ENCODE data around the gene APMAP.
A peak's percentile ranks its signal among the peaks of the same experiment; 100 is the strongest.
"Not testable (repeated sequence)": the region's sequence is repeated elsewhere in the genome, so short reads cannot be mapped to it uniquely, and the experiment has no call there.

APMAP gene

GRCh38 chr20:24937579-24937978 lies 55.0 kb downstream of the APMAP start:
- H3K27ac ChIP-seq = no peak overlapping the region
- DNase-seq (ENCODE audit: low read depth, low spot score) = no peak

DNA sequence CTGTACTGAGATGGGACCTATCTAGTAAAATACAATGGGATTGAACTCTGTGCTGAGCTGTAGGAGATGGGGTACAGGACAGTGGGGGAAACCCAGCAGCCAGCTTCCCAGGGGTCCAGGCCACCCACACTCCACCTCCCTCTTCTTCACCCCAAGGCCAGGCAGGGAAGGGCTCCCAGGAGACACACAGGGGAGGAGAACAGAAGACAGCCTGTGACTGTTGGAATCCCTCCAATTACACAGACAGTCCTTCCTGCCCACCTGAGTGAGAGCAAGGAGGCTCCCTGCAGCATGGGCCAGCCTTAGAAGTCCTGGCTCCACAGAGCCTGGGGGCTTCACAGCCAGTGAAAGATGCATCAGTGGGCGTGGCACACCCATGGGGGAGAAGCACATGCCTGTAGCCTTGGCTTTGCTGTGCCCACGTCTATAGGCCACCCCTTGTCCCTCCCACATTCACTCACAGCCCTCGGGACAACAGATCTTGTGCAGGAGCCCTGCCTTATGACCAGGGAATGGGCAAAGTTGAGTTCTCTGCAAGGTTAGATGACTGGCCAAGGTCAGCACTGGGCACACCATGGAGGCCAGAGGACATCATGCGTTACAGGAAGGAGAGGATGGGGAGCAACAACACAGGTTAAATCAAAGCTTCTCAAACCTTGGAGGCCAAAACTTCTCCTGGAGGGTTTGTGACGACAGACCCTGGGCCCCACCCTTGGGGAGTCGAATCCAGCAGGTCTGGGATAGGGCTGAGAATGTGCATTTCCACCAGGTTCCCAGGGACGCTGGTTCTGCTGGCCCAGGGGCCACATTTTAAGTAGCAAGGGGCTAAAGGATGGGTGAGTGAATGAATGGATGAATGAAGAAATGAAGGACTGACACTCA lies 55.8 kb downstream of the APMAP start:
- DNase-seq (ENCODE audit: low read depth, low spot score) = no peak
- no peak overlapping the region for H3K27ac ChIP-seq

- H3K27ac ChIP-seq = no peak overlapping the region
- DNase-seq (ENCODE audit: low read depth, low spot score) = no peak
Observed at GRCh38 chr20:24935766-24936525, 56.6 kb downstream of the APMAP start.

GRCh38 chr20:24935140-24935539 lies 57.4 kb downstream of the APMAP start:
- no peak overlapping the region for H3K27ac ChIP-seq
- DNase-seq (ENCODE audit: low read depth, low spot score) = no peak

GRCh38 chr20:24934716-24935115 lies 57.8 kb downstream of the APMAP start:
- DNase-seq (ENCODE audit: low read depth, low spot score) = no peak
- no peak overlapping the region for H3K27ac ChIP-seq

DNA sequence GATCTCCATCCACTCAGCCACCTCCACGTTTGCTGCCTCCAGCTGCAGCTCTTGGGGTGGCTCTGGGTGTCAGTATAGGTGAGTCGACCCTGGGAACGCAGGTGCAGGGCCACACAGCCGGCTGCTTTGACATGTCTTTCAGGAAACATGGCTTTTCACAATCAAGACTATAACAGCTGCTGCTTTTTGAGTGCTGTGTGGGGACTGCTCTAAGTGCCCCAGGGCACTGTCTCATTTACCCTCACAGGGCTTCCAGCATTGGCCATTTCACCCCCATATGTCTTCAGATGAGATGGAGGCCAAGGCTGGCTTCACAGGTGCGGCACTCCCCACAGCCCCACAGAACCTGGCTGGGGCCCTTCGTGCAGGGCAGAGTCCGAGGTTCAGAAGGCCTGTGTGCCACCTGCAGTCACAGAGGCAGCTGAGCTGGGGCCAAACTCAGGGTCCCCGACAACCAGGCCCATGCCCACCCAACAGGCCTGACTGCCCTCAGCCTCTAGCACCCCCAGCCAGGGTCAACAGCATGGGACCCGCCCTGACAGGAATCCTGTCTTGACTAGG lies 58.4 kb downstream of the APMAP start:
- no peak for DNase-seq (ENCODE audit: low read depth, low spot score)
- H3K27ac ChIP-seq = no peak overlapping the region

- H3K27ac ChIP-seq = no peak overlapping the region
- DNase-seq (ENCODE audit: low read depth, low spot score) = no peak
Observed at GRCh38 chr20:24933266-24933908, 59.2 kb downstream of the APMAP start.

DNA sequence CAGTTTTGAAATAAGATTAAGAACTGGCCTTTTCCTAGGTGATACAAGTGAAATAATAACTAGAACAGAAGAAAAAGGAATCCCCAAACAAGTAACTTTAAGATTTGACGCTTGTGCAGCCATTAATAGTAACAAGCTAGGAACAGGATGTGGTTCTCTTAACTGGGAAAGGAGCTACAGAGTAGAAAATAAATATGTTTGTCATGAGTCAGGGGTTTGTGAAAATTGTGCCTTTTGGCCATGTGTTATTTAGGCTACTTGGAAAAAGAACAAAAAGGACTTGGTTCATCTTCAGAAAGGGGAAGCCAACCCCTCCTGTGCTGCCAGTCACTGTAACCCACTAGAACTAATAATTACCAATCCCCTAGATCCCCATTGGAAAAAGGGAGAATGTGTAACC lies 60.7 kb downstream of the APMAP start:
- DNase-seq (ENCODE audit: low read depth, low spot score) = not testable (repeated sequence)
- peak overlapping the region; percentile 94 for H3K27ac ChIP-seq

DNA sequence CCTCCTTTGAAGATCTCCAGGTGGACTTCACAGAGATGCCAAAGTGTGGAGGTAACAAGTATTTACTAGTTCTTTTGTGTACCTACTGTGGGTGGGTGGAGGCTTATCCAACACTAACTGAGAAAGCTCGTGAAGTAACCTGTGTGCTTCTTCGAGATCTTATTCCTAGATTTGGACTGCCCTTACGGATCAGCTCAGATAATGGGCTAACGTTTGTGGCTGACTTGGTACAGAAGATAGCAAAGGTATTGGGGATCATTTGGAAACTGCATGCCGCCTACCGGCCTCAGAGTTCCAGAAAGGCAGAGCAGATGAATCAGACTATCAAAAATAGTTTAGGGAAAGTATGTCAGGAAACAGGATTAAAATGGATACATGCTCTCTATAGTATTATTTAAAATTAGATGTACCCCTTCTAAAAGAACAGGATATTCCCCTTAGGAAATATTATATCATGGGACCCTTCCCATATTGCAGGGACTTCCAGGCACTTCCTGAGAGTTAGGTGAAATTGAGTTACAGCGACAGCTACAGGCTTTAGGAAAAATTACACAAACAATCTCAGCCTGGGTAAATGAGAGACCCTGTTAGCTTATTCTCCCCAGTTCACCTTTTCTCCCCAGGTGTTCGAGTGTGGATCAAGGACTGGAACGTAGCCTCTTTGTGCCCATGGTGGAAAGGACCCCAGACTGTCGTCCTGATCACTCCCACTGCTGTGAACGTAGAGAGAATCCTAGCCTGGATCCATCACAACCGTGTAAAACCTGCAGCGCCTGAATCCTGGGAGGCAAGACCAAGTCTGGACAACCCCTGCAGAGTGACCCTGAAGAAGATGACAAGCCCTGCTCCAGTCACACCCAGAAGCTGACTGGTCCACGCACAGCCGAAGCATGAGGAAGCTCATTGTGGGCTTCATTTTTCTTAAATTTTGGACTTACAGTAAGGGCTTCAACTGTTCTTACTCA lies 61.5 kb downstream of the APMAP start:
- not testable (repeated sequence) for DNase-seq (ENCODE audit: low read depth, low spot score)
- H3K27ac ChIP-seq = peak overlapping the region; percentile 94

GRCh38 chr20:24929867-24930723 lies 62.5 kb downstream of the APMAP start:
- peak; percentile 87 for DNase-seq (ENCODE audit: low read depth, low spot score)
- peak overlapping the region; percentile 94 for H3K27ac ChIP-seq

- H3K27ac ChIP-seq; DNase-seq (ENCODE audit: low read depth, low spot score): not testable (repeated sequence)
Observed at GRCh38 chr20:24929259-24929658, 63.3 kb downstream of the APMAP start.

- not testable (repeated sequence) for DNase-seq (ENCODE audit: low read depth, low spot score); H3K27ac ChIP-seq
Observed at GRCh38 chr20:24920706-24921105, 71.8 kb downstream of the APMAP start.

- H3K27ac ChIP-seq; DNase-seq (ENCODE audit: low read depth, low spot score): not testable (repeated sequence)
Observed at GRCh38 chr20:24919665-24920064, 72.9 kb downstream of the APMAP start.

DNA sequence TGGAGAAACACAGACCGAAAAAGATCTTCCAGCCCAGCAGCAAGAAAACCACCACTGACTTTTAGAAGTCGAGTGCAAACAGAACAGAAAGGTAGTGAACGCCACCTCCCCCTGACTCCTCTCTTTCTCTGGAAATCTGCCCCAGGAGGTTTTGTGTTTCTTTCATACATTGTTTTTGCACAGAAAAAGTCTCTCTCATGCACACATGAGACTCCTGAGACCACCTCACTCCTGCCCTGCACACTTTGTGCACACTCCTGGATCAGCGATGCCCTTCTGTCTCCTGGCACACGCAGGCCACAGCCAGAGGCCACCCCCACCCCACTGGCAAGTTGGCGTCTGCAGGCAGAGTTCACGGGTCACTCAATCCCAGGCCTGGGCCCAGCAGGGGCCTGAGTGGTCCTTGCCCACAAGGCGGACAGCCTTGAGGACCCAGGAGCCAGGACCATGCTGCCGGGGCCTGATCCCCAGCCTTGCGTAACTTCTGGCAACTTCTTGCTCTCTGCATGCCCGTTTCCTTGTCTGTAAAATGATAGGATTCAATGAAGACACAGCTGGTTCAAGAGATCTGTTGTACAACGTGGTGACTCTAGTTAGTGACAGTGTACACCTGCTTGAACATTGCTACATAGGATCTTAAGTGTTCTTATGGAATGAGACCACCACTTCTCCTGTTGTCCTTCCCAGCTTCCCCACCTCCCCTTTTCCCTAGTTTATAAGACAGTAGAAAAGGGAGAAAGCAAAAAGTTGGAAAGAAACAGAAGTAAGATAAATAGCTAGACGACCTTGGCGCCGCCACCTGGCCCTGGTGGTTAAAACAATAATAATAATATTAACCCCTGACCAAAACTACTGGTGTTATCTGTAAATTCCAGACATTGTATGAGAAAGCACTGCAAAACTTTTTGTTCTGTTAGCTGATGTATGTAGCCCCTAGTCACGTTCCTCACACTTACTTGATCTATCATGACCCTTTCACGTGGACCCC lies 73.7 kb downstream of the APMAP start:
- no peak overlapping the region for H3K27ac ChIP-seq
- DNase-seq (ENCODE audit: low read depth, low spot score) = no peak

DNA sequence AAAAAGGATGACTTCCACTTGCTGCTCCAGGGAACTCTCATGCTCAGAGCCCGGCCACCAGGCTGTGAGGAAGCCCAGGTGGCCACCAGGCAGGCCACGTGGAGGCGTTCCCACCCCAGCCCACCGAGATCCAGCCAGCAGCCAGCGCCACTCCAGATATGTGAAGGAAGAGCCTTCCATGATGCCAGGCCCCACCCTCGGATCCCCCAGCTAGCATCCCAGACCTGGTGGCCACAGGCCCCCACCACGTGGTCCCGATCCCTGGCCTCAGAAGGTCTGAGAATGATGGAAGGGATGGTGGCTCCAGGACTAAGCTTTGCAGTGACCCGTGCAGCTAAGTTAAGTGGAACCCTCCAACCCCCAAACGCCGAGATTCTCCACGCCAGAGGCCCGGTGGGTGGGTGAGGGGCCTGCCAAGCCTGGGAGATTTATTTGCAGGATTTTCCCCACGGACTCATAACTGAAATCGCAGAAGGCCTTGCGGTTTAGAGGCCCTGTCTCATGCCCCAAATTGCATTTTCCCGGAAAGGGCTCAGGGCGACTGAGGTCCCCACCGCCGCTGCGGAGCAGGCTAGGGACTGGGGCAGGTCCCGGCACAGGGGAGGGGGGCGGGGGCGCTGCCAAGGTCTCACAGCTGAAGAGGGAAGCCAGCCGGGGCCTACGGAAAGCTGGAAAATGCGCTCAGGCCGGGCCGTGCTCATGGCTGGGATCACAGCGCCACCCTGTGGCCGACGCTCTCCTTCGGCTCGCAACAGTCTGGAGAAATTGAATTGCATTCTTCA lies 74.6 kb downstream of the APMAP start:
- no peak overlapping the region for H3K27ac ChIP-seq
- DNase-seq (ENCODE audit: low read depth, low spot score) = no peak

DNA sequence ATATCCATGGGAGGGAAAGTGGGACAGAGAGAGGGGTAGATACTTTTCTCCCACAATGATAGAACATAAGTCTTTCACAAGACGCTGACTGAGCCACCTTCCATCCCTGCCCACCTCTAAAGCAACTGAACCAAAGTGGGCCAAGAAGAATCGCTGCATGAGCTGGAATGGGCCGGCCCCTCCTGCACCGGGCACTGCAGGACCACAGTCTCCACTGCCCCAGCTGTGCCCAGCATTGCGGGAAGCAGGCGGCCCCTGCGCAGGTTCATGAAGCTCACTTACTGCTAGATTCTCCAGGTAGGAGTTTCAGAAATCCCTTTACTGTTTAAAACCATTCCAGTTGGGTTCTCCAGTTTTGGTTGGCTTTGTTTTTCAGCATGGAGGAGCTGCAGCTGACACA lies 75.5 kb downstream of the APMAP start:
- H3K27ac ChIP-seq = no peak overlapping the region
- no peak for DNase-seq (ENCODE audit: low read depth, low spot score)

DNA sequence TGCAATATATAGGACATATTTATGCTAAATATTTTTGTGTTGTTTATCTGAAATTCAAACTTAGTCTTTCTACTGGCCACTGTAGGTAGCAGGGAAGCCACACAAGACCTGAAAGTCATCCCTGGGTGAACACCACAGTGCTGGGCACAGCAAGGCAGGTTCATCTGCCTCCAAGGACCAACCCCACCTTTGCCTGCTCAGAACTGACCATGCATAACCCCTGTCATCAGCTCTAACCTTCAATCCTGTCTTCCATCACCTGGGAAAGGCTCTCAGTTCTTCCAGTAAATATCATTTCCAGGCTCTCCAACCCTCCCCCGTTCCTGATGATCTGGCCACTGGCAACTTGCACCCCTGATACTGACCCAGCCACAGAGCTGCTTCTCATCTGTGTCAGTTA lies 76.1 kb downstream of the APMAP start:
- DNase-seq (ENCODE audit: low read depth, low spot score) = no peak
- H3K27ac ChIP-seq = no peak overlapping the region

Data from epithelial cell of prostate (primary cell).